Keratinocyte (primary cell): Measurements from ENCODE around the gene ZEB2. TPM values are rescaled to one million over a fixed set of nuclear protein-coding genes. Genes with fewer than 3 reads are reported as not detected.

Experiments used
- DNase-seq: peaks from one replicate; pipeline ENCODE4 v3.0.0-alpha.2; 2011; ENCODE audit warnings: low read depth, missing footprints, low spot score
- FAIRE-seq: peaks from 2 replicates; lab custom pipeline; 2011; peaks lifted over from hg19 to GRCh38; lab: Jason Lieb, UNC
- H2AFZ ChIP-seq: 2 replicates; pipeline ENCODE4 v1.6.0; 2012; ENCODE audit warnings: low read length, control low read depth, inconsistent platforms; ENCODE audit not compliant: control insufficient read depth
- H3K27ac ChIP-seq: 2 replicates; pipeline ENCODE4 v1.5.1; 2011; ENCODE audit warnings: low read length; ENCODE audit not compliant: control insufficient read depth, insufficient read depth
- H3K27me3 ChIP-seq: 3 replicates; pipeline ENCODE4 v1.6.0; 2011; ENCODE audit warnings: low read length; ENCODE audit not compliant: control insufficient read depth, insufficient read depth; ENCODE audit errors: extremely low read depth
- H3K36me3 ChIP-seq, 2 experiments: 2 replicates in 1 of 2; 3 replicates in 1 of 2; pipeline ENCODE4 v1.5.1; 2011; ENCODE audit warnings: low read length in 2 of 2, mild to moderate bottlenecking in 1 of 2; ENCODE audit not compliant: control insufficient read depth in 2 of 2, insufficient read depth in 2 of 2; ENCODE audit errors: extremely low read depth in 1 of 2
- H3K4me1 ChIP-seq: 3 replicates; pipeline ENCODE4 v1.5.1; 2011; ENCODE audit warnings: low read length; ENCODE audit not compliant: control insufficient read depth, insufficient read depth; ENCODE audit errors: extremely low read depth
- H3K4me2 ChIP-seq: 3 replicates; pipeline ENCODE4 v1.6.0; 2011; ENCODE audit warnings: low read depth, low read length; ENCODE audit not compliant: control insufficient read depth, insufficient read depth; ENCODE audit errors: extremely low read depth
- H3K4me3 ChIP-seq, 3 experiments: fragments of 200-600 bp in 1 of 3; sonication (generic) in 1 of 3; 2 replicates in 2 of 3; 3 replicates in 1 of 3; pipeline ENCODE4 v1.5.1; 2011 to 2016; ENCODE audit warnings: low read length in 3 of 3, mild to moderate bottlenecking in 3 of 3, control low read depth in 2 of 3, inconsistent platforms in 1 of 3, low read depth in 1 of 3, mixed read lengths in 1 of 3, mixed run types in 1 of 3, moderate library complexity in 1 of 3; ENCODE audit not compliant: control insufficient read depth in 2 of 3, insufficient read depth in 2 of 3; ENCODE audit errors: extremely low read depth in 1 of 3
- H3K79me2 ChIP-seq: 2 replicates; pipeline ENCODE4 v1.6.0; 2012; ENCODE audit warnings: low read length; ENCODE audit not compliant: control insufficient read depth, insufficient read depth
- H3K9ac ChIP-seq: 3 replicates; pipeline ENCODE4 v1.6.0; 2011; ENCODE audit warnings: low read length; ENCODE audit not compliant: control insufficient read depth, insufficient read depth; ENCODE audit errors: extremely low read depth
- H3K9me1 ChIP-seq: 3 replicates; pipeline ENCODE4 v1.6.0; 2011; ENCODE audit warnings: low read length; ENCODE audit not compliant: control insufficient read depth, insufficient read depth; ENCODE audit errors: extremely low read depth
- H3K9me3 ChIP-seq: 2 replicates; pipeline ENCODE4 v1.5.1; 2012; ENCODE audit warnings: low read depth, low read length; ENCODE audit not compliant: control insufficient read depth
- H4K20me1 ChIP-seq: 3 replicates; pipeline ENCODE4 v1.6.0; 2011; ENCODE audit warnings: low read length; ENCODE audit not compliant: control insufficient read depth, insufficient read depth; ENCODE audit errors: extremely low read depth
- EZH2 ChIP-seq: IDR thresholded peaks from one replicate; pipeline ENCODE4 v1.6.1; 2012; ENCODE audit warnings: inconsistent platforms, mild to moderate bottlenecking, low read length, moderate library complexity
- dilution Hi-C: fragments of 300-500 bp; cut with MboI; formaldehyde crosslinking; loops from one replicate; pipeline ENCODE4 v1.7.0; 2020; ENCODE audit warnings: low sequenced_read_pairs; ENCODE audit not compliant: extremely low pct_ligation_motif_present
- polyA plus RNA-seq, 5 experiments: library from polyadenylated mRNA; depleted of rRNA in 3 of 5; stranded (reverse) in 3 of 5; stranded (forward) in 1 of 5; unstranded in 1 of 5; fragments of >200 nt; gene quantifications; 1 replicate in 1 of 5; 2 replicates in 3 of 5; 3 replicates in 1 of 5; pipeline versions ENCODE4 v1.2.1 to v1.2.3, GENCODE V29; 2011 to 2012; ENCODE audit warnings: missing spikeins in 2 of 5, low read depth in 1 of 5, low replicate concordance in 1 of 5
- TF ChIP-seq, protein P1 (sequence below), 3 experiments: IDR thresholded peaks in 1 of 3; conservative IDR thresholded peaks in 1 of 3; optimal IDR thresholded peaks in 1 of 3; 2 replicates in 2 of 3; 3 replicates in 1 of 3; pipeline versions ENCODE3 to v1.5.1; 2011; ENCODE audit warnings: low read length in 3 of 3, mild to moderate bottlenecking in 3 of 3, moderate library complexity in 2 of 3, control low read depth in 1 of 3, inconsistent platforms in 1 of 3; ENCODE audit not compliant: insufficient read depth in 2 of 3; ENCODE audit errors: extremely low read depth in 1 of 3

Gene ZEB2
- polyA plus RNA-seq, 1 donor (not counting 4 experiments of a cell fraction or from before 2014, with no cell fraction given): 0.12 TPM

DNA sequence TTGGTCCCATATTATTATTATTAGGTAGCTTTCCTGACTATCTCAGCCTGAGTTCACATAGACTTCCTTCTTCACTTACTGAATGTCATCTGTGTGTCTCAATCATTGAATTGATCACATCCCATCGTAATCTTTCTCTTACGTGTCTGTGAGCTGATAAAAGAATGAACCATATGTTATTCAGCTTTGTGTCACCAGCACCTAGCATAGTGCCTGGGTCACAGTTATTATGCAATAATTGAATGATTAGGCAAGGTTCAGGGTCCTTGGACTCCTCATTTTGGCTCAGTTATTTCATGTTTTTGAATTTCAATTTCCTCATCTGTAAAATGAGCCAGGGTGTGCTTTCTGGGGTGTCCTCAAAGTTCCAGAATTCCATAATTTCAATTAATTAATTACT, 107.2 kb downstream of the ZEB2 start:
- DNase-seq: no peak
- Histone ChIP-seq H3K27ac (no peak overlapping the region), H3K27me3 (no peaks in the 10 kb centered on the region), H4K20me1 (no peaks in the 10 kb centered on the region), H3K4me2 (no peak overlapping the region), H3K4me3 (no peak overlapping the region), H3K4me1 (no peaks in the 10 kb centered on the region), H3K36me3 (no peaks in the 10 kb centered on the region), H3K9me3 (no peaks in the 10 kb centered on the region), H2AFZ (no peak overlapping the region), H3K79me2 (no peaks in the 10 kb centered on the region), H3K9ac (no peak overlapping the region), H3K9me1 (no peaks in the 10 kb centered on the region)
- dilution Hi-C loops: no loop called here
- TF ChIP-seq, protein P1, sequence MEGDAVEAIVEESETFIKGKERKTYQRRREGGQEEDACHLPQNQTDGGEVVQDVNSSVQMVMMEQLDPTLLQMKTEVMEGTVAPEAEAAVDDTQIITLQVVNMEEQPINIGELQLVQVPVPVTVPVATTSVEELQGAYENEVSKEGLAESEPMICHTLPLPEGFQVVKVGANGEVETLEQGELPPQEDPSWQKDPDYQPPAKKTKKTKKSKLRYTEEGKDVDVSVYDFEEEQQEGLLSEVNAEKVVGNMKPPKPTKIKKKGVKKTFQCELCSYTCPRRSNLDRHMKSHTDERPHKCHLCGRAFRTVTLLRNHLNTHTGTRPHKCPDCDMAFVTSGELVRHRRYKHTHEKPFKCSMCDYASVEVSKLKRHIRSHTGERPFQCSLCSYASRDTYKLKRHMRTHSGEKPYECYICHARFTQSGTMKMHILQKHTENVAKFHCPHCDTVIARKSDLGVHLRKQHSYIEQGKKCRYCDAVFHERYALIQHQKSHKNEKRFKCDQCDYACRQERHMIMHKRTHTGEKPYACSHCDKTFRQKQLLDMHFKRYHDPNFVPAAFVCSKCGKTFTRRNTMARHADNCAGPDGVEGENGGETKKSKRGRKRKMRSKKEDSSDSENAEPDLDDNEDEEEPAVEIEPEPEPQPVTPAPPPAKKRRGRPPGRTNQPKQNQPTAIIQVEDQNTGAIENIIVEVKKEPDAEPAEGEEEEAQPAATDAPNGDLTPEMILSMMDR (optimal IDR thresholded peaks at IDR 0.05 in 1 of 3, IDR thresholded peaks at IDR 0.05 in 1 of 3, conservative IDR thresholded peaks at IDR 0.05 in 1 of 3; ENCODE audit: extremely low read depth in 1 of 3, insufficient read depth in 2 of 3, low read length in 3 of 3): no peak
- no peak for TF ChIP-seq EZH2
- no peak for FAIRE-seq

DNA sequence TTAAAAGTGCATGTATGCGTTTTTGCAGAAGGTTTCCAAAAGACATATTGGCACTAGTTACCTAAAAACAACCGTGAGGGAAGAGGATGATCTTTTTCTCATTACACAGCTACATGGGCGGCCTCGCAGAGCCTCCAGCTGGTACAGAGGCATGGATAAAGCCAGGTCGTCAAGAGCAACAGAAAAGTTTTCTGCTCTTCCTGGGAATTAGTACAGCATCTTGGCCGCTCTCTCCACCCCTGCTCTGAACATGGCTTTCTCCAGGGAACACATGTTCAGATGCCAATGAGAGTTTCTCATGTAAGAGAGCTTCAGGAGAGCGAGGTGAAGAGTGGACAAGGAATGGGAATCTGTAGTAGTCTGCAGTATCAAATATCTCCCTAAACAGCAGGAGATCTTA, 108.4 kb downstream of the ZEB2 start:
- Histone ChIP-seq H3K36me3 (no peaks in the 10 kb centered on the region), H3K4me1 (no peaks in the 10 kb centered on the region), H3K9me3 (no peaks in the 10 kb centered on the region), H2AFZ (no peak overlapping the region), H3K4me3 (no peak overlapping the region), H3K79me2 (no peaks in the 10 kb centered on the region), H3K4me2 (no peak overlapping the region), H3K9ac (no peak overlapping the region), H3K27me3 (no peaks in the 10 kb centered on the region), H3K27ac (no peak overlapping the region), H4K20me1 (no peaks in the 10 kb centered on the region), H3K9me1 (no peaks in the 10 kb centered on the region)
- TF ChIP-seq EZH2: no peak
- no peak for DNase-seq
- dilution Hi-C loops: no loop called here
- FAIRE-seq: no peak

DNA sequence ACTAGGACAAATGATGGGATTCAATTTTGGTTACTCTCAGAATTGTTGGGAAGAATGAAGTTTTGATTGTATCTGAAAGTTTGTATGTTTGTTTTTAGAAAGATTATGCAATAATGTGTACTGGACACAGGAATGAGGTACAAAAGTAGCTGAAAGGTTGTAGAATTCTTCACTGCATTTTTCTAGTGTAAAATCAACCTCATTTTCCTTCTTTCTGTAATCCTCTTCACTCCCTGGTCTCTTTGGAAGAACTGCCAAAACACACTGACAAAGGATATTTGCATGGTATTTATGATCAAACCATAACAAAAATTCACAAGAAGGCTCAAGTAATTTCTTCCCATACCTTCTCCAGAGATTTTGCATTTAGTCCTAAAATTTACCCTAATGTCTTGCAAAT, 110.7 kb downstream of the ZEB2 start:
- FAIRE-seq: no peak
- no peak for DNase-seq
- Histone ChIP-seq H3K4me2 (no peak overlapping the region), H3K79me2 (no peaks in the 10 kb centered on the region), H3K4me3 (no peak overlapping the region), H3K27ac (no peak overlapping the region), H2AFZ (no peak overlapping the region), H3K9me1 (no peaks in the 10 kb centered on the region), H3K36me3 (no peaks in the 10 kb centered on the region), H4K20me1 (no peaks in the 10 kb centered on the region), H3K27me3 (peaks cover 4% of the 10 kb centered on the region), H3K9ac (no peak overlapping the region), H3K4me1 (no peaks in the 10 kb centered on the region), H3K9me3 (no peaks in the 10 kb centered on the region)
- dilution Hi-C loops: no loop called here
- TF ChIP-seq, protein P1 (optimal IDR thresholded peaks at IDR 0.05 in 1 of 3, IDR thresholded peaks at IDR 0.05 in 1 of 3, conservative IDR thresholded peaks at IDR 0.05 in 1 of 3; ENCODE audit: extremely low read depth in 1 of 3, insufficient read depth in 2 of 3, low read length in 3 of 3): no peak
- TF ChIP-seq EZH2: no peak
